SK-N-MC (cell line): ENCODE data around the gene SDR9C7.

Experiments used
- EZH2 ChIP-seq: fragments of 200-600 bp; sonication (generic); IDR thresholded peaks from one replicate; pipeline ENCODE4 v1.6.1; 2017; ENCODE audit warnings: antibody characterized with exemption
- FOXP2 ChIP-seq: optimal IDR thresholded peaks from 2 replicates; pipeline ENCODE3; 2011; ENCODE audit warnings: mild to moderate bottlenecking, moderate library complexity; ENCODE audit not compliant: insufficient read depth; ENCODE audit errors: extremely low read length, control extremely low read depth
- POLR2AphosphoS5 ChIP-seq: IDR thresholded peaks from 2 replicates; pipeline ENCODE4 v1.6.1; 2012; ENCODE audit warnings: mild to moderate bottlenecking, low read depth, low read length, borderline replicate concordance

- TF ChIP-seq POLR2AphosphoS5 (no peak), EZH2 (no peak), FOXP2 (no peak)
These were observed 33.6 kb downstream of the SDR9C7 start for GRCh38 chr12:56900583-56900982.
